GM21447 (cell line): ENCODE results near the gene PHLDA2.
"Not testable (repeated sequence)": the region's sequence is repeated elsewhere in the genome, so short reads cannot be mapped to it uniquely, and the experiment has no call there.

ENCODE experiments used
- ATAC-seq: cut with Tn5 transposase; IDR thresholded peaks from one replicate; pipeline ENCODE4 v1.9.1; 2021; ENCODE audit not compliant: unreplicated experiment

The PHLDA2 gene

DNA sequence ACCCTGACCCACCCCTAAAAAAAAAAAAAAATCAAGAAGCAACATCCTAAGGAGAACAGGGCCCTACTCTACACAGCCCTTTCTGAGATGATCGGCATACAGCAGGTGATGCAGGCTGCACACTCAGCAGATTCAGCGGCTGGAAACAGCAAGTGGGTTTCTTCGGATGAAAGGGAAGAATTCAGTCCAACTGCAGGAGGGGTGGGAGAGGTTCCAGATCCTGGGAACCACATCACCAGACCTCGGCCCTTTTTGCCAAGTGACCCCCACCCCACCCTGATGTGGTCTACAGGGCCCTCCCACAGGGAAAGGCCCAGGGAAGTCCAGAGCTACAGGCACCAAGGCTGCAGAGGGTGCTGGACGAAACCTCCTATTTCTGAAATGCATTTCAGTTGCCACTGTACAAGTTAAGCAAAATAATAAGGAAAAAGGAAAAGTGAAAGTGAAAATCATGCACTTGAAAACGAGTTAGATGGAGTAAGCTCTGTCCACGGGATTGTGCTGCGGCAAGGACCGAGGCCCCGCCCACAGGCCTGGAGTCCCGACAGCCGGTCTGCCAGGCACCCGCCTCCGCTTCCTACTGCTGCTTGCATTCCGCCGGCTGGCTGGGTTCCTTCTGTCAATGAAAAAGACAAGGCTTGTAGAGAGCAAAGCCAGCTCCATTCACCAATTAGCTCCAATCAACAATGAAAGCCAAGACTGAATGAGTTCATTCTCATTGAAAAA, 16.0 kb upstream of the PHLDA2 start:
- no peak for ATAC-seq

DNA sequence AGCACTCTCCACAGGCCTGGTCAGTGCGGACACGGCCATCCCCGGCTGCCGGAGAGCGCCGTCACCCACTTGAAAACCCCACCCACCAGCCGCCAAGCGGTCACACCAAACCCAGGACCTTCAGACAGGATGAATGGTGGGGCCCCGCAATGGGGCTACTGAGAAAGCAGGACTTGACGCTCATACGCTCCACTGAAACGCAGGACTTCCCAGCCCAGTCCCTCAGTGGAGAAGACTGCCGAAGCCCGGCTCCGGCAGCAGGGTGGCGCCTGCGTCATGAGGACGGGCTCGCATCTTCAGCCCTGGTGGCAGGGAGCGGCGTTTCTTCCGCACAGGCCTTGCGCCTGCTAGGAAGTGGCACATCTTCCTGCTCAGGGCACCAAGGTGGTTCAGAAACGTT, 15.3 kb upstream of the PHLDA2 start:
- no peak for ATAC-seq

DNA sequence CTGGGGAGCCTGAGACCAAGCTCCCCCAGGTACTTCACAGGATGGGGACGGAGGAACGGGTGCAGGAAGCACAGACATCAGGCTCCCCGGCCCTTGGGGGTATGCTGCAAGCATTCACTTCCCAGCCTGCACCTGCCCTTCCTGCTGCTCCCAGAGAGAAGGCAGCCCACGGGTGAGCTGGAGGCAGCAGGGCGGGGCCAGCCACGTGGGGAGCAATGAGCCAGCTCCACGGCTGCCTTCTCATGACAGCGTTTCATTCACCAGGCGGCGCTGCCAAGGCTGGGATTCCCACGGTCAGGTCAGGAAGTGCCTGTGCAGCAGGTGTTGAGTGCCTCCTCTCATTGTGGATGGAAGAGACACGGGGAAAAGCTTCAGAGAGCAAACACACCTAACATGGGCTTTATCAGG, 14.5 kb upstream of the PHLDA2 start:
- no peak for ATAC-seq

DNA sequence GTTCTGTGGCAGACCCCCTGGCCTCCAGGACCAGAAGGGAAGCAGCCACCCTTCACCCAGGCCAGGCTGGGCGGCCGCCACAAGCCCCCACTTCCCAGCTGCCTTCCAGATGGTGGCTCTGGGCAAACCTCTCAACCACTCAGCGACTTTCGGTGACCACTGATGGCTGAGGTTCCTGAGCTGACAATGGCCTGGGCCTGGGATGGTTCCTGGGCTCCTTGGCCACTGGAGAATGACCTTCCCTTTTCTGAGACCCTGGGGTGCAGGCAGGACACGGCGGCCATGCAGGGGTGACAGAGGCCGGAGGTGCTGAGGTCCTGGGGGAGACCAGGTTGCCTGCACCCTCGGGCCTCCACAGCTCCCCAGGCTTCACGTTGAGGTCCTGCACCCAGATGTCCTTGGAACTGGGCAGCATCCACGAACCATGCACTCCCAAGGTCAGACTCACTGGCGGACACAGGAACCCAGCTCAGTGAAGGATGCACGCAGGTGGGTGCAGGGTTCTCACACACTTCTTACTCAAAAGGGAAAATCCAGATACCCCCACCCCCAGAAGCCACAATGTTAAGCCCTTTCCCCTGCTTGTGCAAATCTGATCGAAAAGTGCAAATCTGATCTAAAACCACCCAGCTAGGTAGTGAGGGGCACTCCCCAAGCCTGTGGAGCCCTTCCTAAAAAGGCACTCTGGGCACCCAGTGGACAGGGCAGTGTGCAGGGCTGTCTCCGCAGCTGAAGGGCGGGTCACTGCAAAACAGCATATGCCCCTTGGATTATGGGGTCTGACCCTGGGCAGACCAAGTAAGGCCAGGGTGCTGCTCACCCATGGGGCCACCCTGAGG, 13.9 kb upstream of the PHLDA2 start:
- ATAC-seq = no peak

DNA sequence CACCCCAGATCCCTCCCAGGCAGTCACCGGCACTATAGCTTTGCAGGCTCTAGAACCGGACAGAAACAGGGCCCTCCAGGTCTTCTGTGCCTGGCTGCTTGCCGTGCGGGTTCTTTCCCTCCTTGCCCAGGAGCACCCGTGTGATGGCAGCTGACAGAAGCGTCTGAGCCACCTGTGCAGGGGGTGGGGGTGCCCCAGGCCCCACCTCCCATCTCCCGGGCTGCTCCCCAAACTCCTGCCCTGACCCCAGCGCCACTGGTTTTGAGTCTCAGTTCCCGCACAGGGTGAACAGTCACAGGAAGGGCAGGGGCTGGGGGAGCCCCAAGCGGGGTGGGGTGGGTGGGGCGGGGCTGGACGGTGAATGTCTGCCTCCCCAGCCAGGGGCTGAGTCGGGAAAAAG, 13.2 kb upstream of the PHLDA2 start:
- no peak for ATAC-seq

DNA sequence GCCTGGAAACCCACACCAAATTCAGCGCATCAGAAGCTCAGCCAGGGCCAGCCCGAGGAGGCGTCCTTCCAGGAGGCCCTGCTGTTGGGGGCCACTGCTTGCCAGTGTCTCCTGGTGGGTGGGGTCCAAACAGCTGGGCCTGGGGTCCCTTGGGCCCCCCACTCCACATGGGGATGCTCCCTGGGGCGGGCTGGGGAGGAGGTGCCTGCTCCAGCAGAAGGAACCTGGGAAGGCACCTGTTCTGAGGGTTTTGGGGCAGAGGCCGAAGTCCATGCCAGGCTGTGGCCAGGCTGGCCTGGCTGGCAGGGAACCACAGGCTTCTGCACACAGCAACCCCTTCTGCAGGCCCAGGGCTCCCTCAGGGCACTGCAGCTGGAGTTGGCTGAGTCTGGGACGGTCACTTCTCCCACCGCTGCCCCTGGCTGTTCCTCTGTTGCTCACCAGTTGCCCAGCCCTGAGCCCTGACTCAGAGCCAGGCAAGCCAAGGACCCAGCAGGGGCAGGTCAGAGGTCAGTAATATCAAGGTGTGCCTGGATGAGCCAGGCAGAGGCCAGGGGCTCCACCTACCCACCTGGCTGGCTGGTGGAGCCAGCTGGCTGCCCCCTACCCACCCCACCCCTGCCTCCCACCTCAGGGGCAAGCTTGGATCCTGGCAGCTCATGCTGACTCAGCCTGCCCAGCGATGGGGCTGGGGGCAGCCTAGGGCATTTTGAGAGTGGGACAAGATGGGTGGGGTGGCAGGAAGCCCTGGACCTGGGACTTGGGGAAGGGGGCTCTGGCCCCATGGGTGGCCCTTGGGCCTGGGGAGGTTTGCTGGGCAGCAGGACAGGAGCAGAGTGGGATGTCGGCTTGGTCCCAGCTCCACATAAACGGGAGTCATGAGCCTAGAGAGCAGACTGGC, 12.0 kb upstream of the PHLDA2 start:
- ATAC-seq = no peak

DNA sequence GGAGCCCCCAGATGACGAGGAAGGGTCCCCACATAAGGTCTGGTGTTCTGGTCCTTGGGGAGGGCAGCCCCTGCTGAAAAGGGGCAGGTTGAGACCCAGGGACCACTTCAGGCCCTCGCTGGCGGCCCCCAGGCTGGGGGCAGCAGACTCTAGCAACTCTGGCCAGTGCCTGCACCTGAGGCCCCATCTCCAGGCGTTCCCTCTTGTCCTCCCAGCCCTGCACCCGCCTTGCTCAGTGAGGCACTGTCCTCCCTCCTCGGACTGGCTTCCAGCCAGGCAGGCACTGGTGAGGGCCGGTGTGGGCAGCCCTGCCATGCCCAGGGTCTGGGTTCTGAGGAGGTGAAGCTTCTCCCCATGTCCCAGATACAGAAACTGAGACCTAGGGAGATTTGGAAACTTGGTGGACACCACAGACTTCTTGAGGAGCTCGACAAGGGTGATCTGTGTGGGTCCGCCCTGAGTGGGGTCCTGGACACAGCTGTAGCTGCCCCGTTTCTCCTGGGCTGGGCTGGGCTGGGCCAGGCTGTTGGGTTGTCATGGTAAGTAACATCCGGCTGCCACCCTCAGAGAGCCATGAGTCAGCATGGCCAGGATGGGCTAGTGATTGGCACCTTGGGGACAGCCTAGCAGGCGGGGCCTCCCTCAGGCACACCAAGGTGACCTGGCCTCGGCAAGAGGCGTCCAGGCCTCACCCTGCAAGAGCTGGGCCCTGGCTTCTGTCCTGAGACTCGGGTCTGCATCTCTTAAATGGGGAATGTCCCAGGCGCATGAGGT, 11.1 kb upstream of the PHLDA2 start:
- no peak for ATAC-seq

DNA sequence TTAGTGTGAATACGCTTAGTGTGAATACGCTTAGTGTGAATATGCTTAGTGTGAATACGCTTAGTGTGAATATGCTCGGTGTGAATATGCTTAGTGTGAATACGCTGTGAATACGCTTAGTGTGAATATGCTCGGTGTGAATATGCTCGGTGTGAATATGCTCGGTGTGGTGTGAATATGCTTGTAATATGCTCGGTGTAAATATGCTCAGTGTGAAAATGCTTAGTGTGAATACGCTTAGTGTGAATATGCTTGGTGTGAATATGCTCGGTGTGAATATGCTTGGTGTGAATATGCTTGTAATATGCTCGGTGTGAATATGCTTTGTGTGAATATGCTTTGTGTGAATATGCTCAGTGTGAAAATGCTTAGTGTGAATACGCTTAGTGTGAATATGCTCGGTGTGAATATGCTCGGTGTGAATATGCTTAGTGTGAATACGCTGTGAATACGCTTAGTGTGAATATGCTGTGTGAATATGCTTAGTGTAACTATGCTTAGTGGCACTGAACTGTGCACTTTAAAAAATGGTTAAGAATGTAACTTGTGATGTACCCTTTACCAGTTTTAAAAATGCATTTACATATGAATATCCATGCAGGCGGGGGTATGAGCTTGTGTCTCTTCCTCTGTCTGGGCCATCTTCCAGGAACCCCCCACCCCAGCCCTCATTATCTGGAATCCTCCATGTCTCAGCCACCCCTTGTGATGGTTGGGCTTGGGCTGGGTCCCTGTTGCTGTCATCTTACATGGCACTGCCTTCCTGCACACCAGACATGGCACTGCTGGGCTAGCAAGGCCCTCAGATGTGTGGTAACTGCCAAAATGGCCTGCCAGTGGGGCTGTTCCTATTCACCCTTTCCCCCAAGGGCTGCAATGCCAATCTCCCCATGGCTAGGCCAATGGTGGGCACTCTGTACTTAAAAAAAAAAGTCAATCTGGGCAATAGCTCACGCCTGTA, 9.5 kb upstream of the PHLDA2 start:
- ATAC-seq = not testable (repeated sequence)

DNA sequence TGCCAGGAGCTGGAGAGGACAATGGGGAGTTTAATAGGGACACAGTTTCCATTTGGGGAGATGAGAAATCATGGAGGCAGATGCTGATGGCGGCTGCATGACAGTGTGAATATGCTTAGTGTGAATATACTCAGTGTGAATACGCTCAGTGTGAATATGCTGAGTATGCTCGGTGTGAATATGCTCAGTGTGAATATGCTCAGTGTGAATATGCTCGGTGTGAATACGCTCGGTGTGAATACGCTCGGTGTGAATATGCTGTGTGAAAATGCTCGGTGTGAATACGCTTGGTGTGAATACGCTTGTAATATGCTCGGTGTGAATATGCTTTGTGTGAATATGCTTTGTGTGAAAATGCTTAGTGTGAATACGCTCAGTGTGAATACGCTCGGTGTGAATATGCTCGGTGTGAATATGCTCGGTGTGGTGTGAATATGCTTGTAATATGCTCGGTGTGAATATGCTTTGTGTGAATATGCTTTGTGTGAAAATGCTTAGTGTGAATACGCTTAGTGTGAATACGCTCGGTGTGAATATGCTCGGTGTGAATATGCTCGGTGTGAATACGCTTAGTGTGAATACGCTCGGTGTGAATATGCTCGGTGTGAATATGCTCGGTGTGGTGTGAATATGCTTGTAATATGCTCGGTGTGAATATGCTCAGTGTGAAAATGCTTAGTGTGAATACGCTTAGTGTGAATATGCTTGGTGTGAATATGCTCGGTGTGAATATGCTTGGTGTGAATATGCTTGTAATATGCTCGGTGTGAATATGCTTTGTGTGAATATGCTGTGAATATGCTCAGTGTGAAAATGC, 8.6 kb upstream of the PHLDA2 start:
- not testable (repeated sequence) for ATAC-seq

DNA sequence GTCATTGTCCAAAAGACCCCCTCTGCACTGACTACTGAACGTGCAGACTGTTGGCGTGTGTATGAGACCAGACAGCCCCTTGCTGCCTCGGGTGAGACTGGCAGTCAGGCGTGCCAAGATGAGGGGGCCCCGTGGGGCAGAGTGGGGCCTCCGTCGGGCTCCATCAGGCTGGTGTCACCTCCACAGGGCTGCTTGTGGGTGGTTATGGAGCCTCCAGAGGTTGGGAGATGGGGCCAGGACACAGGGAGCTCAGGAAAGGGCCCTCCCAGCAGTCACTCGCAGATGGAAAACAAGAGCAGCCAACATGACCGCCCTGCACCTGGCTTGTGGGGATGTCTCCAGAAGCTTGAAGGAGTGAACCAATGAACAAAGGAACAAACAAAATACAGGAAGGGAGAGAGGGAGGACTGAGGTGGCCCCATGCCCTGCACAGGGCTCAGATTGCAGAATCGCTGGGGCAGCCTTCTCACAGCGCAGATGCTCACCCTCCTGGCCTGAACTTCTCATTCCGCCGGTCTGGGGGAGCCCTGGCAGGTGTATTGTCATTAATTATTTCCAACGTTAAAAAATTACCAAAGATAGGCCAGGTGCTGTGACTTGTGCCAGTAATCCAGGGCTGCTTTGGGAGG, 5.5 kb upstream of the PHLDA2 start:
- ATAC-seq = no peak

DNA sequence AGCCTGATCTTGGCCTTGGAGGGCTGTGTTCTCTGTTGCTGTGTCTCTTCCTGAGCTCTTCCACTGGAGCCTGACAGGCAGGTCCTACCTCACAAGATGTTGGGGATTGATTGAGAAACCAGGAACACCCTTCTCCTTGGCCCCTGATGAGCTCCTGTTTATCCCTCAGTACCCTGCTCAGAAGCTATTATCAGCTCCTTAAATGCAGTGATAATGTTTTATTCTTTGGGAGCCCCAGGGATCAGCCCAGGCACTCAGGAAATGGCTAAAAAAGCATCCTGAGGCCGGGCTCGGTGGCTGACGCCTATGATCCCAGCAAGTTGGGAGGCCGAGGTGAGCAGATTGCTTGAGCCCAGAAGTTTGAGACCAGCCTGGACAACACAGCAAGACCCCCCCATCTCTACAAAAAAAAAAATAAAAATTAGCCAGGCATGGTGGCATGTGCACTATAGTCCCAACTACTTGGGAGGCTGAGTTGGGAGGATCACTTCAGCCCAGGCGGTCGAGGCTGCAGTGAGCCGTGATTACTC, 4.9 kb upstream of the PHLDA2 start:
- ATAC-seq = no peak

DNA sequence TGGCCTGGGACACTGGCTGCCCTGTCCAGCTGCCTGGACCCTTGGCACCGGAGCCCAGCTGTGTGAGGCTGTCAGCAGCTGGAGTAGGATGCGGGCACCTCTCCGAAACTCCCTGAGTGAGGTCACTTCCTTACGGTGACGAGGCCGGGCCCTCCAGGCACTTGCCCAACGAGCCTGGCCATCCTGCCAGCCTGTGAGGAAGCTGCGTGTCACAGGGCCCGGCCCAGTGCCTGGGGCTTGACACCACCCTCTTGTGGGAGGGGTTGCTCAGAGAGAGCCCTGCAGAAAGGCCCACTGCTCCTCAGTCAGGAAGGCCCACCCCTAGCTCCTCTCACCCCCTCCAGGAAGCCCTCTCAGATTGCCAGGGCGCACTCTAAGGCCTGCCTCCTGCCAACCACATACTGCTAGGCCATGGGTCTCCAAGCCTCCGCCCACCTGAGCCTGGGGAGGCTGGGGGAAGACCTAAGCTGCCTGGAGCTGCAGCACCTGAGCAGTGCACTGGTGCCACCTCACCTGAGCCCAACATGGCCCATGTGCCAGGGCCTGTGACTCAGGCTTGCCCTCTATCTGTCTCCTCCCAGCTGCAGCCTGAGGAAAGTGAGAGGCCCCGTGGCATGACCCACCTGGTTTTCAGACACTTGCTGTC, 4.3 kb upstream of the PHLDA2 start:
- ATAC-seq = no peak

DNA sequence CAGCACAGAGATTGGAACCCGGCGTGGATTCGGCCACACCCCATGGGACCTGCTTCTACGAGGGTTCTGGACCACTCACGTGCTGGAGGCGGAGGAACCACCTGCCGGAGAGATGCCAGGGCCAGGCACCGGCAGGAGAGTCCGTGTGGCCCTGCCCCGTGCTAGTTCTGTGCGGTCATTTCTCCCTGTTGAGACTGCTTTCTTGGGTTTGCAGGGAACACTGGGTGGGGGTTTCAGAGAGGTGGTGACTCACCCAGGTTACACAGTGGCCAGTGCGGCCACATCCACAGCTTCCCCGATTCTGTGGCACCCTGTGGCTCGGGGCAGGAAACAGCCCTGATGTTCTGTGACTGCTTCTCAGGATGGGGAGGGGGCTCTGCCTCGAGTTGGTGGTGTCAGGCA, 3.6 kb upstream of the PHLDA2 start:
- no peak for ATAC-seq

DNA sequence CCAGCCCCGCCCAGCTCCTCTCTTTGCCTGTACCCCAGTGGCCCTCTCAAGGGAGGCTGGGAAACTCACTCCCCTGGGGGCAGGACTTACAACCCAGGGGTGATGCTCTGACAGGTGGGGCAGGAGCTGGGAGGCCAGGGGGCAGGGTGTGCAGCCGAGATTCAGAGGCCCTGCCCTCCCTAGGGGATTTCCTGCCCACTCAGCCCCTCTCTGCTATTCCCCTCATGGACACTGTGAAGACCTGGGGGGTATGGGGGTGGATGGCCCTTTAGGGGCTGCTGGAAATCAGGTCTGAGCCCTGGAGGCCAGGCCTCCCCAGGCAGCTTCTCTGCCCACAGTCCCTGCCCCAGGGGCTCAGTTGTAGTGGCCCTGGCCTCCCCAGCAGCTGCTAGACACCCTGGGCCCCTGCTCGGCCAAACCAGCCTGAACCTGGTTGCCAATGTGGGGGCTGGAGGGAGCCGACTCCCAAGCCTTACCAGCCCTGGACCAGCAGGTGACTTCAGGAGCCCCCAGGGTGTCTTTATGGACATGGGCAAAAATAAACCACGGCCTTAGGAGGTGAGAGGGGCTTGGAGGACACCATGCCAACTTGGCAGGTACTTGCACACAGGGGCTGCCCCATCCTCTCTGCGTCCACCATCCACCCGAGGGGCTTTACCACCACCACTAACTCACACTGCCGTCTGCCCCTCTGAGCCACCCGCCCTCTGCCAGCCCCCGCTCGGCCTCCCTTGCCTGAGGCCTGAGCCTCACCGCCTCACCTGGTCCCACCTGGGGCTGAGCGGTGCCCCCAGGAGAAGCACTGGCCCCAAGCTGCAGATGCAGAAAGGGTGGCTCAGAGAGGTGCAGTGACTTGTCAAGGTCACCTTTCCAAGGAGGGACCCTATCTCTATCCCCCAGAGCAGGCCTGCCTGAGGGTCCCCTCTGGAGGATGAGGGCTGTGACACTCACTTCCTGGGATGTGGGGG, 2.8 kb upstream of the PHLDA2 start:
- ATAC-seq = no peak

DNA sequence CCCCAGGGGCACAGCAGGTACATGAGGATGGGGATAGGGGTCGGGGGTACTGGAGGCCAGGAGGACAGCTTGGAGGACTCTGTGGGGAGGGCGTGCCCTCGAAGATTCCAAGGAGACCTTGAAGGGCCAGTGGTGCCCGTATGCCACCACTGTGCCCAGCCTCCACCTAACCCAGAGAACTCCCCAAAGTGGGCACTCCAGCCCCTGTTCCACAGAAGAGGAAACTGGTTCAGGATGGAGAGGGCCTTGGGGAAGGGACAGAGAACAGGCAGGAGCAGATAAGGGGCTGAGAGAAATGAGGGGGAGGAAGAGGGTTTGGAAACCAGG, 2.2 kb upstream of the PHLDA2 start:
- no peak for ATAC-seq

DNA sequence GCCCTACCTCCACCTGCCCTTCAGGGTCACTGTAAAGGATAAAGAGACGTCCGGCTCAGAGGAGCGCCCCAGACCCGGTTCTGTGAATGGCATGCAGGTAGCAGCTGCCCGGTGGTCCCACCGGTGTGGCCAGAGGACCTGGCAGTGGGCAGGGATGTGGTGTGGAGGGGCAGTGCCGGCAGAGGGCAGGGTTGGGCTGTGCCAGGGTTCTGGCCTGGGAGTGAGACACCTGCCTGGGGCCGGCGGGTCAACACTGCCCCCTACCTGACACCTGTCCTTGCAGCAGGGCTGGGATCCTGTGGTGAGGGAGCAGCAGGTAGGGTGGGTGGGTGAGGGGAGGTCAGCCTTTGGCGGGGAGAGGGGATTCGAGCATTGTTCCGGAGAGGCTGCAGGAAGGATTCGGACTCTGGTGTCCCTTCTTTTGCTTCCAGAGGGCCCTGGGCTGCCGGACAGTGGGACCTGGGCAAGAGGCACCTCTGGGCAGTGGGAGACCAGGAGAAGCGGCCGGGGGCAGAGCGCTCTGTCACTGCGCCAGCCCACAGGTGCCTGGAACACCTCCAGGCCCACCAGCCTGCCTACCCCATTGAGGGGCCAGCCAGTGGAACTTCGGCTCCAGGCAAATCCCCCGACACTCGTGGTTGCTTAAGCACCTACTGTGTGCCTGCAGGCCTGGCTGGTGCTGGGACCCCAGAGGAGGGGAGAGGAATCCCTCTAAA, 1.6 kb upstream of the PHLDA2 start:
- ATAC-seq = peak; percentile 47
